Measurements from ENCODE around the gene MAN1A2. TPM values are rescaled to one million over a fixed set of nuclear protein-coding genes. Genes with fewer than 3 reads are reported as not detected.

MAN1A2 gene
- polyA plus RNA-seq, 1 donor from 2014 or later, result 25.0 TPM

- Histone ChIP-seq H3K27me3 (ENCODE audit: insufficient read depth, low read depth, low read length) (no peaks in the 10 kb centered on the region), H4K20me1 (ENCODE audit: insufficient read depth) (no peaks in the 10 kb centered on the region), H3F3A (ENCODE audit: insufficient read depth, low read length, poor library complexity, severe bottlenecking) (no peaks in the 10 kb centered on the region), H3K4me3 (ENCODE audit: low read length) (no peak overlapping the region), H2AFZ (ENCODE audit: low read depth, low read length) (no peak overlapping the region), H3K9ac (ENCODE audit: low read length) (no peak overlapping the region), H3K79me2 (replicated peaks; ENCODE audit: insufficient read depth, low read length) (no peaks in the 10 kb centered on the region), H3K27ac (ENCODE audit: low read length) (no peak overlapping the region), H3K9me3 (ENCODE audit: low read length) (no peaks in the 10 kb centered on the region), H3K9me2 (ENCODE audit: insufficient read depth, low read length) (no peaks in the 10 kb centered on the region), H3K36me3 (ENCODE audit: insufficient read depth, low read length) (no peaks in the 10 kb centered on the region), H3K4me2 (ENCODE audit: low read length) (no peak overlapping the region)
- TF ChIP-seq SMC3 (conservative IDR thresholded peaks at IDR 0.05; ENCODE audit: poor library complexity) (no peak), TAF1 (IDR thresholded peaks at IDR 0.05; ENCODE audit: low read depth) (no peak), EZH2 (IDR thresholded peaks at IDR 0.05; ENCODE audit: borderline replicate concordance, insufficient read depth, low read length, poor library complexity, severe bottlenecking) (no peak), EP300 (conservative IDR thresholded peaks at IDR 0.05; ENCODE audit: poor library complexity, severe bottlenecking) (no peak), POLR2AphosphoS5 (IDR thresholded peaks at IDR 0.05) (no peak), RAD21 (conservative IDR thresholded peaks at IDR 0.05) (no peak), REST (IDR thresholded peaks at IDR 0.05; ENCODE audit: borderline replicate concordance) (no peak), CTCF (IDR thresholded peaks at IDR 0.05; ENCODE audit: poor library complexity, severe bottlenecking) (no peak), MXI1 (conservative IDR thresholded peaks at IDR 0.05; ENCODE audit: poor library complexity, severe bottlenecking) (no peak)
Measured at GRCh38 chr1:117511273-117511672, 144.0 kb downstream of the MAN1A2 start.

- Histone ChIP-seq H3K9ac (ENCODE audit: low read length) (no peak overlapping the region), H3K9me3 (ENCODE audit: low read length) (no peaks in the 10 kb centered on the region), H2AFZ (ENCODE audit: low read depth, low read length) (no peak overlapping the region), H3K4me3 (ENCODE audit: low read length) (no peak overlapping the region), H3K27ac (ENCODE audit: low read length) (no peak overlapping the region), H4K20me1 (ENCODE audit: insufficient read depth) (no peaks in the 10 kb centered on the region), H3K79me2 (replicated peaks; ENCODE audit: insufficient read depth, low read length) (no peaks in the 10 kb centered on the region), H3K27me3 (ENCODE audit: insufficient read depth, low read depth, low read length) (no peaks in the 10 kb centered on the region), H3K36me3 (ENCODE audit: insufficient read depth, low read length) (no peaks in the 10 kb centered on the region), H3F3A (ENCODE audit: insufficient read depth, low read length, poor library complexity, severe bottlenecking) (no peaks in the 10 kb centered on the region), H3K9me2 (ENCODE audit: insufficient read depth, low read length) (no peaks in the 10 kb centered on the region), H3K4me2 (ENCODE audit: low read length) (no peak overlapping the region)
- no peak for TF ChIP-seq POLR2AphosphoS5 (IDR thresholded peaks at IDR 0.05)
- peak; percentile 84 for TF ChIP-seq CTCF (IDR thresholded peaks at IDR 0.05; ENCODE audit: poor library complexity, severe bottlenecking)
- TF ChIP-seq REST (IDR thresholded peaks at IDR 0.05; ENCODE audit: borderline replicate concordance), result no peak
- no peak for TF ChIP-seq MXI1 (conservative IDR thresholded peaks at IDR 0.05; ENCODE audit: poor library complexity, severe bottlenecking)
- TF ChIP-seq EP300 (conservative IDR thresholded peaks at IDR 0.05; ENCODE audit: poor library complexity, severe bottlenecking), result no peak
- peak; percentile 73 for TF ChIP-seq SMC3 (conservative IDR thresholded peaks at IDR 0.05; ENCODE audit: poor library complexity)
- TF ChIP-seq RAD21 (conservative IDR thresholded peaks at IDR 0.05), result peak; percentile 83
- TF ChIP-seq TAF1 (IDR thresholded peaks at IDR 0.05; ENCODE audit: low read depth), result no peak
- no peak for TF ChIP-seq EZH2 (IDR thresholded peaks at IDR 0.05; ENCODE audit: borderline replicate concordance, insufficient read depth, low read length, poor library complexity, severe bottlenecking)
Measured at GRCh38 chr1:117512728-117513321, 145.6 kb downstream of the MAN1A2 start.
